T-cell (primary cell): ENCODE measurements around the gene GPC5. TPM values are rescaled to one million over a fixed set of nuclear protein-coding genes. Genes with fewer than 3 reads are reported as not detected.

ENCODE experiments used
- ATAC-seq, 4 experiments: fragments of 200-7000 bp in 3 of 4; fragments of 150-1000 bp in 1 of 4; cut with Tn5 transposase; replicated peaks in 1 of 4; 1 replicate in 3 of 4; 2 replicates in 1 of 4; pipeline ENCODE4 v1.10.0; 2021; ENCODE audit warnings: moderate library complexity in 3 of 4, mild to moderate bottlenecking in 2 of 4, moderate number of reproducible peaks in 1 of 4
- CTCF ChIA-PET, 2 donors: fragments of 300-600 bp; sonication (Branson Sonifier 250); formaldehyde crosslinking; loops; one replicate each; lab custom pipeline; 2022; ENCODE audit warnings: antibody characterized with exemption in 2 of 2; lab: Charles Lee
- POLR2A ChIA-PET, 2 donors: fragments of 300-600 bp; sonication (Branson Sonifier 250); formaldehyde crosslinking; loops; one replicate each; lab custom pipeline; 2022; ENCODE audit warnings: antibody characterized with exemption in 2 of 2; lab: Charles Lee
- DNase-seq, 35 experiments: peaks; one replicate each; pipeline versions ENCODE4 v3.0.0 to v3.0.0-alpha.2; 2013 to 2023
- H3K27ac ChIP-seq: one replicate; pipeline ENCODE4 v1.5.1; 2013; ENCODE audit warnings: low read length
- H3K27me3 ChIP-seq, 2 experiments: replicated peaks in 1 of 2; 1 replicate in 1 of 2; 2 replicates in 1 of 2; pipeline versions ENCODE4 v1.6.1 to v1.7.0; 2013; ENCODE audit warnings: low read length in 1 of 2, mixed read lengths in 1 of 2; ENCODE audit not compliant: control insufficient read depth in 2 of 2, insufficient read depth in 2 of 2; ENCODE audit errors: extremely low read depth in 1 of 2
- H3K36me3 ChIP-seq, 2 donors: 1 replicate in 1 of 2; 2 replicates in 1 of 2; pipeline versions ENCODE4 v1.6.1 to v1.7.0; 2013; ENCODE audit warnings: low read length in 1 of 2; ENCODE audit not compliant: control insufficient read depth in 2 of 2, insufficient read depth in 1 of 2; ENCODE audit errors: extremely low read depth in 1 of 2
- H3K4me1 ChIP-seq, 2 experiments: 1 replicate in 1 of 2; 2 replicates in 1 of 2; pipeline versions ENCODE4 v1.6.1 to v1.7.0; 2013; ENCODE audit warnings: low read length in 2 of 2, mixed read lengths in 1 of 2; ENCODE audit not compliant: insufficient read depth in 2 of 2, control insufficient read depth in 1 of 2; ENCODE audit errors: extremely low read depth in 1 of 2
- H3K4me3 ChIP-seq, 2 donors: 1 replicate in 1 of 2; 2 replicates in 1 of 2; pipeline versions ENCODE4 v1.5.1 to v1.7.0; 2013; ENCODE audit warnings: mild to moderate bottlenecking in 2 of 2, low read length in 1 of 2, moderate library complexity in 1 of 2; ENCODE audit not compliant: control insufficient read depth in 1 of 2; ENCODE audit errors: extremely low read depth in 1 of 2
- H3K9me3 ChIP-seq: 2 replicates; pipeline ENCODE4 v1.7.0; 2013
- H3K27ac Mint-ChIP-seq, 2 donors: one replicate each; pipeline ENCODE4 v1.8.0; 2020 to 2021; ENCODE audit warnings: mild to moderate bottlenecking in 2 of 2, mixed read lengths in 2 of 2
- H3K27me3 Mint-ChIP-seq, 2 donors: one replicate each; pipeline ENCODE4 v1.8.0; 2021 to 2022; ENCODE audit warnings: mixed read lengths in 2 of 2
- H3K36me3 Mint-ChIP-seq: one replicate; pipeline ENCODE4 v1.8.0; 2021; ENCODE audit warnings: mixed read lengths
- H3K4me1 Mint-ChIP-seq, 3 donors: one replicate each; pipeline ENCODE4 v1.8.0; 2020 to 2022; ENCODE audit warnings: mixed read lengths in 3 of 3, mild to moderate bottlenecking in 1 of 3
- H3K4me3 Mint-ChIP-seq, 3 donors: one replicate each; pipeline ENCODE4 v1.8.0; 2020 to 2022; ENCODE audit warnings: mild to moderate bottlenecking in 3 of 3, mixed read lengths in 3 of 3, moderate library complexity in 3 of 3
- H3K9me3 Mint-ChIP-seq, 3 donors: one replicate each; pipeline ENCODE4 v1.8.0; 2020 to 2022; ENCODE audit warnings: mixed read lengths in 3 of 3
- WGBS: methylation state at CpG from one replicate; pipeline ENCODE4 v1.1.5; 2013; ENCODE audit warnings: missing lambda C conversion rate; ENCODE audit not compliant: insufficient coverage; 5-methylcytosine and 5-hydroxymethylcytosine counted together
- total RNA-seq, 35 experiments: library from RNA in 6 of 35; stranded (reverse) in 6 of 35; fragments of 120-200 nt in 1 of 35; gene quantifications; one replicate each; pipeline versions ENCODE4 v1.2.1 to v1.2.4 and lab custom pipeline; 2013 to 2026

The GPC5 gene
- total RNA-seq, 5 donors from 2014 or later (not counting 1 experiment from before 2014, with no cell fraction given), result 0.12 to 0.39 (median 0.26) TPM

DNA sequence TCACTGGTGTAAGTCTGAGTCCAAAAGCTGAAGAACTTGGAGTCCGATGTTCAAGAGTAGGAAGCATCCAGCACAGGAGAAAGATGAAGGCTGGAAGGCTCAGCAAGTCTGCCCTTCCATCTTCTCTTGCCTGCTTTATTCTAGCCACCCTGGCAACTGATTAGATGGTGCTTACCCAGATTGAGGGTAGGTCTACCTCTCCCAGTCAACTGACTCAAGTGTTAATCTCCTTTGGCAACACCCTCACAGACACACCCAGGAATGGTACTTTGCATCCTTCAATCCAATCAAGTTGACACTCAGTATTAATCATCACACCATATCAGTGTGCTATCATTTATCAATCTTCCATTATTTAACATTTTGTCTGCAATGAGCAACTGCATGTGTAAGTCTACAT is 223.5 kb downstream of the GPC5 start:
- Mint-ChIP-seq H3K27ac (no peak overlapping the region), H3K27me3 (no peaks in the 10 kb centered on the region), H3K36me3 (no peaks in the 10 kb centered on the region), H3K9me3 (no peaks in the 10 kb centered on the region), H3K4me3 (no peak overlapping the region), H3K4me1 (no peaks in the 10 kb centered on the region)
- H3K9me3 ChIP-seq, result no peaks in the 10 kb centered on the region
- no peaks in the 10 kb centered on the region for H3K27me3 ChIP-seq
- no peaks in the 10 kb centered on the region for H3K36me3 ChIP-seq
- no CpG with 5 or more reads among the region's 1 CpG for WGBS
- ATAC-seq, result no peak
- DNase-seq, result no peak
- no peaks in the 10 kb centered on the region for H3K4me1 ChIP-seq
- POLR2A ChIA-PET, result no interaction called here
- CTCF ChIA-PET, result no interaction called here
- H3K27ac ChIP-seq, result no peak overlapping the region
- H3K4me3 ChIP-seq, result no peak overlapping the region

- Mint-ChIP-seq H3K36me3 (no peaks in the 10 kb centered on the region), H3K27me3 (no peaks in the 10 kb centered on the region), H3K4me3 (no peak overlapping the region), H3K9me3 (no peaks in the 10 kb centered on the region), H3K27ac (no peak overlapping the region), H3K4me1 (no peaks in the 10 kb centered on the region)
- no peaks in the 10 kb centered on the region for H3K9me3 ChIP-seq
- H3K4me1 ChIP-seq, result no peaks in the 10 kb centered on the region
- WGBS, result 86% methylated on average over 1 of the region's 3 CpGs
- CTCF ChIA-PET, result no interaction called here
- no peak overlapping the region for H3K4me3 ChIP-seq
- no peak overlapping the region for H3K27ac ChIP-seq
- no peak for ATAC-seq
- no peaks in the 10 kb centered on the region for H3K27me3 ChIP-seq
- POLR2A ChIA-PET, result no interaction called here
- no peak for DNase-seq
- H3K36me3 ChIP-seq, result no peaks in the 10 kb centered on the region
Measured at GRCh38 chr13:91622778-91623550, 224.5 kb downstream of the GPC5 start.

DNA sequence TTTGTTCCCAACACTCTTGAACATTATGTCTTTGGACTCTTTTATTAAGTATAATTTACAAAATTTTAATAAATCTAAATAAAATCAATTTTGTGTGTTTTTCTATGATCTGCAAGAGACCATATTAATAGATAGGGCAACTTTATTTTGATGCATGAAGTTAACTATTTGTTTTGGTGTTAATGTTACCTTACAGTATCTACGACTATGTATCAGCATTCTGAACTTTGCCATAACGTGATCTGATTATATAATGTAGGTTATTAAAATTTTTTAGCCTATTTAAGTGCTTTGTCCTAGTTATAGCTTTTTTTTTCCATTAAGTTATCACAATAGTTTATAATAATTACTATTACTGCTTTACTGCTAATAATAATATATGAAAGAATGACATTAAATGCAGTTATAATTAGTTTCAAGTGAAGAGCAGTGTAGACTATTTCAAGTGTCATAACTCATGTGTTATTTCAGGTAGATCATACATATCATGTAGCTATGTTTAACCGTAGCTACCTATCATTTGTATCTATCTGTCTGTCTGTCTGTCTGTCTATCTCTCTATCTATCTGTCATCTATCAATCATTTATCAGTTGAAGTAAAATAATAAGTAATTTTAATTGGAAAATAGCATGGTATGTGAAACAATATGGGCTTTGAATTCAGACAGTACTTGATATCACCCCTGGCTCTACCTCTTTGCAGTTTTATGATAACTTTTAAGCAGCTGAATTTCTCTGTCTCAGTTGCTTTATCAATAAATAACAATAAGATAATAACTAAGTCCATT is 229.7 kb downstream of the GPC5 start:
- ATAC-seq, result no peak
- ChIA-PET CTCF (no interaction called here), POLR2A (no interaction called here)
- no peaks in the 10 kb centered on the region for H3K4me1 ChIP-seq
- no peak overlapping the region for H3K4me3 ChIP-seq
- H3K9me3 Mint-ChIP-seq, result no peaks in the 10 kb centered on the region
- H3K27me3 ChIP-seq, result no peaks in the 10 kb centered on the region
- H3K9me3 ChIP-seq, result no peaks in the 10 kb centered on the region
- WGBS, result no CpG with 5 or more reads among the region's 3 CpGs
- no peaks in the 10 kb centered on the region for H3K27me3 Mint-ChIP-seq
- H3K4me1 Mint-ChIP-seq, result no peaks in the 10 kb centered on the region
- no peak overlapping the region for H3K27ac Mint-ChIP-seq
- H3K36me3 ChIP-seq, result no peaks in the 10 kb centered on the region
- no peak overlapping the region for H3K4me3 Mint-ChIP-seq
- DNase-seq, result no peak
- no peaks in the 10 kb centered on the region for H3K36me3 Mint-ChIP-seq
- H3K27ac ChIP-seq, result no peak overlapping the region

DNA sequence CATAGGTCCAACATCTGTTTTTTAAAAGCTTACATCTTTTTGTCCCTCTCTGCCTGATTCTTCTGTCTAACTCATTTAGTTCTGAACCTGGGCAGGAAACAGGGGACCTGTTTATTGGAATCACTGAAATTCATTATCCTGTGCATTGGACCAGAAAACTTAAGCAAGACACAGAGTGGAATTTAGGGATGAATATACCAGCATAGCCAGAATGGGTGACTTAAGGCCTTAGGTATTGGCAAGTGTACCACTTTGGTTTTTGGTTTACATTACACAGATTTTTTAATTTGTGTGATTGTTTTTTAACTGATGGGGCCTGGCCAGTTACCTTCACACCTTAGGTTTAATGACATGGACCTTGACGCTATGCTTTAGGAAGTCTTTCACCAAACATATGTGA is 232.5 kb downstream of the GPC5 start:
- Histone ChIP-seq H3K36me3 (no peaks in the 10 kb centered on the region), H3K9me3 (no peaks in the 10 kb centered on the region), H3K27ac (no peak overlapping the region), H3K27me3 (no peaks in the 10 kb centered on the region), H3K4me1 (no peaks in the 10 kb centered on the region), H3K4me3 (no peak overlapping the region)
- no peak for ATAC-seq
- Mint-ChIP-seq H3K36me3 (no peaks in the 10 kb centered on the region), H3K4me3 (no peak overlapping the region), H3K4me1 (no peaks in the 10 kb centered on the region), H3K9me3 (no peaks in the 10 kb centered on the region), H3K27me3 (no peaks in the 10 kb centered on the region), H3K27ac (no peak overlapping the region)
- no peak for DNase-seq
- POLR2A ChIA-PET, result no interaction called here
- CTCF ChIA-PET, result no interaction called here
- no CpG with 5 or more reads among the region's 1 CpG for WGBS

DNA sequence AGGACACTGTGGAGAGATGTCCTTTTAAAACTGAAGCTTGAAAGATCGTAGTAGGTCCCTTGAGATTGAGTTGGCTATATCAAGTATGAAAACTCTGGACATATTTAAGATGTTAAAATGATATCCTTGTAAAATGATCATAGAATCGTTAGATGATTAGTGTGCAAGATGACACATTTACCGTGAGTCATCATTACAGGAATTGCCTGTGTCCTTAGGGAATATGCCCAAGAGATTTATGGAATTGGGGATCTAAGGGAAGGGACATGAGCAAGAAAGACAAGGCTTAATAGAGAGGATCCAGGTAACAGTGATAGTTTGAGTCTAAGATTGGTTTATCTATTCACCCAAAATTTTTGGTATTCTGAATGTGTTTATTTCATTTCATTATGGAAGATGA is 233.7 kb downstream of the GPC5 start:
- Histone ChIP-seq H3K27ac (no peak overlapping the region), H3K27me3 (no peaks in the 10 kb centered on the region), H3K4me1 (no peaks in the 10 kb centered on the region), H3K4me3 (no peak overlapping the region), H3K36me3 (no peaks in the 10 kb centered on the region), H3K9me3 (no peaks in the 10 kb centered on the region)
- POLR2A ChIA-PET, result no interaction called here
- Mint-ChIP-seq H3K36me3 (no peaks in the 10 kb centered on the region), H3K9me3 (no peaks in the 10 kb centered on the region), H3K27ac (no peak overlapping the region), H3K4me1 (no peaks in the 10 kb centered on the region), H3K27me3 (no peaks in the 10 kb centered on the region), H3K4me3 (no peak overlapping the region)
- WGBS, result 43% methylated on average over 1 of the region's 3 CpGs
- no peak for DNase-seq
- CTCF ChIA-PET, result no interaction called here
- ATAC-seq, result no peak

GRCh38 chr13:91639330-91639729 is 240.9 kb downstream of the GPC5 start:
- no peaks in the 10 kb centered on the region for H3K4me1 ChIP-seq
- no peak overlapping the region for H3K4me3 ChIP-seq
- no peaks in the 10 kb centered on the region for H3K27me3 ChIP-seq
- Mint-ChIP-seq H3K4me3 (no peak overlapping the region), H3K27ac (no peak overlapping the region), H3K9me3 (peaks cover 0 to 10% (median 3%) of the 10 kb centered on the region in 3 donors), H3K4me1 (no peaks in the 10 kb centered on the region), H3K27me3 (no peaks in the 10 kb centered on the region), H3K36me3 (no peaks in the 10 kb centered on the region)
- DNase-seq (no peak), ATAC-seq (no peak)
- no peak overlapping the region for H3K27ac ChIP-seq
- ChIA-PET CTCF (no interaction called here), POLR2A (no interaction called here)
- no peaks in the 10 kb centered on the region for H3K36me3 ChIP-seq
- no CpG with 5 or more reads among the region's 5 CpGs for WGBS
- no peaks in the 10 kb centered on the region for H3K9me3 ChIP-seq
